Activated CD8-positive, alpha-beta memory T cell treated with anti-CD3 and anti-CD28 coated beads, Interleukin-2, amount 50 U/mL, for 48 hours (primary cell): ENCODE measurements around the gene CNTN5.
A peak's percentile ranks its signal among the peaks of the same experiment; 100 is the strongest.
"Not testable (repeated sequence)": the region's sequence is repeated elsewhere in the genome, so short reads cannot be mapped to it uniquely, and the experiment has no call there.

ENCODE experiments used
- DNase-seq: peaks from one replicate; pipeline ENCODE4 v3.0.0-alpha.2; 2020

The CNTN5 gene

GRCh38 chr11:99020352-99021225 is at the start of gene CNTN5:
CNTN5 (plus strand) TSS chr11:99020949.
- DNase-seq, result peak; percentile 50

GRCh38 chr11:98979205-98979604 is 41.5 kb upstream of the CNTN5 start:
- DNase-seq, result no peak

GRCh38 chr11:99015634-99016454 is 4.9 kb upstream of the CNTN5 start:
- no peak for DNase-seq

GRCh38 chr11:99019696-99020095 is 1.1 kb upstream of the CNTN5 start:
- no peak for DNase-seq

GRCh38 chr11:99037057-99037456 is 16.3 kb downstream of the CNTN5 start:
- DNase-seq, result no peak

- DNase-seq, result no peak
Observed at GRCh38 chr11:99063331-99063730, 42.6 kb downstream of the CNTN5 start.

GRCh38 chr11:99065121-99065520 is 44.4 kb downstream of the CNTN5 start:
- DNase-seq, result no peak

- no peak for DNase-seq
Observed at GRCh38 chr11:99066618-99067317, 46.0 kb downstream of the CNTN5 start.

- DNase-seq, result no peak
Observed at GRCh38 chr11:99068832-99069231, 48.1 kb downstream of the CNTN5 start.

GRCh38 chr11:99069856-99070444 is 49.2 kb downstream of the CNTN5 start:
- no peak for DNase-seq

- no peak for DNase-seq
Observed at GRCh38 chr11:99079576-99079975, 58.8 kb downstream of the CNTN5 start.

GRCh38 chr11:99080154-99080553 is 59.4 kb downstream of the CNTN5 start:
- no peak for DNase-seq

GRCh38 chr11:99098258-99098657 is 77.5 kb downstream of the CNTN5 start:
- DNase-seq, result no peak

GRCh38 chr11:99098751-99099150 is 78.0 kb downstream of the CNTN5 start:
- DNase-seq, result no peak

- no peak for DNase-seq
Observed at GRCh38 chr11:99117603-99118002, 96.9 kb downstream of the CNTN5 start.

GRCh38 chr11:99133862-99134261 is 113.1 kb downstream of the CNTN5 start:
- DNase-seq, result not testable (repeated sequence)

- DNase-seq, result no peak
Observed at GRCh38 chr11:99135508-99135907, 114.8 kb downstream of the CNTN5 start.

- no peak for DNase-seq
Observed at GRCh38 chr11:99142237-99142636, 121.5 kb downstream of the CNTN5 start.

- DNase-seq, result no peak
Observed at GRCh38 chr11:99148352-99148751, 127.6 kb downstream of the CNTN5 start.

GRCh38 chr11:99154277-99154676 is 133.5 kb downstream of the CNTN5 start:
- DNase-seq, result no peak

- DNase-seq, result no peak
Observed at GRCh38 chr11:99160447-99160846, 139.7 kb downstream of the CNTN5 start.

GRCh38 chr11:99162819-99163218 is 142.1 kb downstream of the CNTN5 start:
- DNase-seq, result no peak

GRCh38 chr11:99170591-99170990 is 149.8 kb downstream of the CNTN5 start:
- no peak for DNase-seq
